ENCODE measurements around the gene ACAD10.

The ACAD10 gene

DNA sequence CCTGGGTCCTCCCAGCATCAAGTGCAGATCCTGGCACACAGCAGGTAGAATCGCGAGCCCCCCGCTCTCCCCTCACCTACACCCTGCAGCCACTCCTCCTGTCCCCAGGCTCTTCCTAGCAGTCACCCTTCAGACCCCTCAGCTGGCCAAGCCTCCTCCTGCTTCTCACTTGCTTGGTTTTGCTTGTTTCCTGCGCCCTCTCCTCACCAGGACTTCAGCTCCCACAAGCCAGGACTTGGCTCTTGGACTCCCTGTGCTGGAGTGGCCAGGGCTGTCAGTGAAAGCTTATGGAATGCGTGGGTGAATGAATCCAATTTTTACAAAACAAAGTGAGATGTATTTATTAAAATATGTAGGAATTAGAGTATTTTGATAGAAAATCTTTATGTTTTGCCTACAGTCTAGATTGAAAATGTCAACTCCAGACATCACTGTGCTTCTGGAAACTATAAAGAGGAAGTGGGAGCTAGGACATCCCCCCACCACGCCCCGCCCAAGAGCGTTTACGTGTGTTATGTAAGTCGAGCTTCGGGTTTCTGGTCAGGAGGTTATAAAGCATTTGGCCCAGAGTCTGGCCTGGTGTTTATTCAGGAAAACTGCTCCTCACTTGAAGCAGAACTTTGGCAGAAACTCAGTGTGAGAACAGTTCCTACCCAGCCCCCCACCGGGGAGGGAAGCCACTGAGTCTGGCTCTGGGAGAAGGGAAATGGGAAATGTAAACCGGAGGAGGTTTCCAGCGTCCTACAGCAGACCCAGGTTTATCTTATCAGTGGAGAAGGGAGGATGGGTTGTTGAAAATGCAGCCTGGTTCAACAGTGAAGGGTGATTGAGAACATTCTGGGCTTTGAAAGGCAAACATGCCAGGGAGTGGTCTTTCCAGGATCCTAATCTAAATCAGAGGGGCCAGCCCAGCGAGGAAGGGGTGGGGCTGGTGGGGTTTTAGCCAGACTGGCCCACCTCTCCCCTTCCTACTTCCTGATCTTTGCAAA is 89.6 kb downstream of the ACAD10 start:
- no peak for DNase-seq (ENCODE audit: extremely low read depth in 1 of 2, low read depth in 1 of 2)

DNA sequence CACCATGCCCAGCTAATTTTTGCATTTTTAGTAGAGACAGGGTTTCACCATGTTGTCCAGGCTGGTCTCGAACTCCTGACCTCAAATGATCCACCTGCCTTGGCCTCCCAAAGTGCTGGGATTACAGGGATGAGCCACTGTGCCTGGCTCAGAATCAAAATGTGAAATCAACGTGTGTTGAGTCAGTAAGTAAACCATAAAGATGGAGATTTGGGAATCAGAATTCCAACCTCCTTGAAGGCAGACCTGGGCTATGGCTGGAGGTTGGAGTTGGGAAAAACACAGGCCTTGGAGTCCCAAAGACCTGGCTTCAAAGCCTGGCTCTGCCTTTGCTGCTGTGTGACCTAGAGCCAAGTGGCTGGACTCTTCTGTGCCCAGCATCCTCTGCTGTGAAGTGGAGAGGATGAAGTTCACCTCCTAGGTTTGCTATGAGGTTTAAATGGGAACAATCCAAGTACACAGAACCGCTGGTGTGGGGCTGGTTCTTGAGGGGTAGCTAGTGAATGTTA is 91.0 kb downstream of the ACAD10 start:
- DNase-seq (ENCODE audit: extremely low read depth in 1 of 2, low read depth in 1 of 2): no peak

DNA sequence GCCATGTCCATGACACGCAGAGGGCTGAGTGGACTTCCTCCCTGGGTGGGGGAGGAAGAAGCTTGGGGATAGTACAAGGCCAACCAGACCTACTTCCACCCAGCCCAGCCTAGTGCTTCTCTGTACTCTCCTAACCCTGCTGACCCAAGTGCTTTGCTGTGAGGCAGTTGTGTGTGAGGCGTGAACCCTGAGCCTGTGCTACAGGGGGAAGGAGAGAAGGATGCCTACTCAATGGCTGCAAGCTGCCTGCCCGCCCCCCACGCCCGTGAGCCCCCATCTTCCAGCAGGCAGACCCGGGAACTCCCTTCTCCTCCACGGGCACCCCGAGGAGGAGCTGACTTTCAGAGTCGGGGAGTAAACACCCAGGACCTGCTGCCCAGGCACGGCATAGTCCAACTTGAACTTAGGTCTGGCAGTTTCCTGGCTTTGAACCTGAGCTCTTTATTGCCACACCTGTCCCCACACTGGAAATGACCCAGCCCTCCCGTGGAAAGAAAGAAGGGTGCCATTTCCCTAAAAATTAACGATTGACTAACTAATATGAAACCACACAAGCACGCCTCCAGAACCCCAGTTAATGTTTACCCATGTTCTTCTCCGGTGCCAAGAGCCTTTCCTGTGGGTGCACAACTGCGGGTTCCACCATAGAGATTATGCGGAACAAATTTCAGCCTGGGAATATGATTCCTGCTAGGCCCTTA is 91.6 kb downstream of the ACAD10 start:
- no peak for DNase-seq (ENCODE audit: extremely low read depth in 1 of 2, low read depth in 1 of 2)

DNA sequence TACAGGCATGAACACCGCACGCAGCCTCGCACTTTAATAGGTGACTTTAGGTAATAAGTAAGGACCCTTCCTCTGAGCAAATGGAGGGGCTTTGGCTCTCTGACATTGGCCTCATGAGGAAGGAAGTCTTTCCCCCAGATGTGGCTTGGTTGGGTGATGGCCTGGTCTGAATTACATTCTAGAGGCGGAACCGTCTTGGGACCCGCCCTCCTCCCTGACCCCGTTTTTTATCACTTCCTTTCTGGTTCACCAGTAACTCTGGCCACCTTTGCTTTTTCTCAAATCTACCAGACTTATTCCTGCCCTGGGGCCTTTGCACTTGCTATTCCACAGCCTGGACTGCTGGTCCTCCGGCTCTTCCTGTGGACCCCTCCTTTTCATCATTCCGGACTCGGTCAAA is 94.3 kb downstream of the ACAD10 start:
- no peak for DNase-seq (ENCODE audit: extremely low read depth in 1 of 2, low read depth in 1 of 2)

DNA sequence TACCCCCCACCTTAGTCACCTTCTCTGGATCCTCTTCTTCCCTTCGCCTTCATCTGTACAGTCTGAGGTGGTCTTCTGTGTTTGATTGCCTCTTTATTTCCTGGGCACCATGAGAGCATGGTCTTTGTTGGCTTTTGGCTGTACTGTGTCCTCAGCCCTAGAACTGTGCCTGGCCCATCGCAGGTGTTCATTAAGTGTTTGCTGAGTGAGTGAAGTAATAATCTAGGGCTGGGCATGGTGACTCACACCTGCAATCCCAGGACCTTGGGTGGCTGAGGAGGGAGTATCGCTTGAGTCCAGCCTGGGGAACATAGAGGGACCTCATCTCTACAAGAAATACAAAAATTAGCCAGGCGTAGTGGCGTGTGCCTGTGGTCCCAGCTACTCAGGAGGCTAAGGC is 94.8 kb downstream of the ACAD10 start:
- no peak for DNase-seq (ENCODE audit: extremely low read depth in 1 of 2, low read depth in 1 of 2)

DNA sequence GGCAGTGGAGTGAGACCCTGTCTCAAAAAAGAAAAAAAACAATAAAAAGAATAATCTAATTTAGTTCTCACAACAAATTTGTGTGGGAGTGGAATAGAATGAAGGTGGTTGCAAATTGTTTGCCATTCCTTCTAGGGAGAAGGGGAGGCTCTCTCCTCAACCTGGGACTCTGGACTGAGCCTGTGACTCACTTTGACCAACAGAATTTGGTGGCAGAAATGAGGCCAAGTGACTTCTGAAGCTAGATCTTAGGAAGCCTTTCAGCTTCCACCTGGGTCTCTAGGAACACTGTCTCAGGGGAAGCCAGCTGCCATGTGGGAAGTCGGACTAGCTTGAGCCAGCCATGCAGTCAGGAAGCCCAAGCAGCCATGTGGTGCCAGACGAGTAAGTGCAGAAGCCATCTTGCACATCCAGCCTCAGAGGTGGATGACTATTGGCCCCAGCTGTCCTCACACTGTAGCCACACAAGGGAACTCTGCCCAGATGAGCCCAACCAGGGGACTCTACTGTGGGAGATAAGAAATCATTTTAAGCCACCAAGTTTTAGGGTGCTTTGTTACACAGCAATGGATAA is 95.3 kb downstream of the ACAD10 start:
- DNase-seq (ENCODE audit: extremely low read depth in 1 of 2, low read depth in 1 of 2): no peak

DNA sequence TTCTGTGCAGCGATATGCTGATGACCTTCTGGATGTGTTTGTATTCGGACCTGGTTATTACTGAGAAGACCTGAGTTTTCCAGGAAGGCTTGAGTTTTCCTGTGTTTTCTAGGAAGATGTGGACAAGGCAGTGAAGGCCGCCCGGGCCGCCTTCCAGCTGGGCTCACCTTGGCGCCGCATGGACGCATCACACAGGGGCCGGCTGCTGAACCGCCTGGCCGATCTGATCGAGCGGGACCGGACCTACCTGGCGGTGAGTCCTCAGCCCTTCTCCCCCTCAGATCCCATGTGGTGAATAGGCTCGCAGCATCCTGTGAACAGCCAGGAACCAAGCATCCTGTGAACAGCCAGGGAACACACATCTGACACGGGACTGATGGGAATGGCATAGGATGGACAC is 97.2 kb downstream of the ACAD10 start:
- no peak for DNase-seq (ENCODE audit: extremely low read depth in 1 of 2, low read depth in 1 of 2)

DNA sequence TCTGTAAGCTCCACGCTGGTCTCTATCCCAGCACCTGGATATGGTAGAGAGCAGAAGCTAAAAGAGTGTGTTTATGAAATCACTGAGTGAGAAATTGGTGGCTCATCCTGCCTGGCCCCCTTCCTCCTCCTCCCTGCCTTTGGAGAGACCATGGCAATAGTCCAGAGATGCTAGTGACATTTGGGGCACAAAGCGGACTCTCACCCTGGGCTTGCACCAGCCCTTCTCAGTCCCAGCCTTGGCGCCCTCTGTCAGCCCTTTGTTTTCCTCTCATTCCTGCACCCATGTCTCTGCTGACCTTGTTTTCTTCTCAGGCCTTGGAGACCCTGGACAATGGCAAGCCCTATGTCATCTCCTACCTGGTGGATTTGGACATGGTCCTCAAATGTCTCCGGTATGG is 99.1 kb downstream of the ACAD10 start:
- DNase-seq (ENCODE audit: extremely low read depth in 1 of 2, low read depth in 1 of 2): no peak

GRCh38 chr12:111785651-111786050 is 99.8 kb downstream of the ACAD10 start:
- DNase-seq (ENCODE audit: extremely low read depth in 1 of 2, low read depth in 1 of 2): no peak

DNA sequence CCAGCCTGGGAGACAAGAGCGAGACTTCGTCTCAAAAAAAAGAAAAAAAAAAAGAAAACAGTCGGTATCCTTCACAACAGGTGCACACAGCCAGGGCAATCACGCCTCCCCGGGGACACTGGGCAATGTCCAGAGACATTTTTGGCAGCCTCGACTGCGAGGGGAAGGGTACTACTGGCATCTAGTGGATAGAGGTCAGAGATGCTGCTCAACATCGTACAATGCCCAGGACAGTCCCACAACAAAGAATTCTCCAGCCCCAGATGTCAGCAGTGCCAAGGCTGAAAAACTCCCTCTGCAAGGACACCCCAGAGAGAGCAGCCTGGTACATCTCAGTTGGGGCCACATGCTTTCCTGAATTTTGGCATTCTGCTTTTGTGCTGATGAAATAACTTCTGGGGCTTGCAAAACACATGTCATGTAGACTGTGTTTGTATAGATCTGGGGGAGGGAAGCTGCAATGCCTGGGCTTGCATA is 102.4 kb downstream of the ACAD10 start:
- DNase-seq (ENCODE audit: extremely low read depth in 1 of 2, low read depth in 1 of 2): no peak

DNA sequence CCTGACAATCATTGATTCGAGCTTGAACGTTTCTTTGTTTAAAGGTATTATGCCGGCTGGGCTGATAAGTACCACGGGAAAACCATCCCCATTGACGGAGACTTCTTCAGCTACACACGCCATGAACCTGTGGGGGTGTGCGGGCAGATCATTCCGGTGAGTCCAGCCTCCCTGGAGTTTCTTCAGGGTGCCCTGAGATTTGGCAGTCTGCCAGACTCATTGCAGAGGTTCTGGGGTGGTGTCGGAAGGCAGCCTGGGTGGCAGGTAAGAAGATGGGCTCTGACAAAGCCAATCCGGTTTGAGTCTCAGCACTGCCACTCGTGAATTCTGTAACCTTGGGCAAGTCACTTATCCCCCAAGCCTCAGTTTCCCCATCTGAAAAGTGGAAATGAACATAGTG is 103.9 kb downstream of the ACAD10 start:
- DNase-seq (ENCODE audit: extremely low read depth in 1 of 2, low read depth in 1 of 2): no peak

DNA sequence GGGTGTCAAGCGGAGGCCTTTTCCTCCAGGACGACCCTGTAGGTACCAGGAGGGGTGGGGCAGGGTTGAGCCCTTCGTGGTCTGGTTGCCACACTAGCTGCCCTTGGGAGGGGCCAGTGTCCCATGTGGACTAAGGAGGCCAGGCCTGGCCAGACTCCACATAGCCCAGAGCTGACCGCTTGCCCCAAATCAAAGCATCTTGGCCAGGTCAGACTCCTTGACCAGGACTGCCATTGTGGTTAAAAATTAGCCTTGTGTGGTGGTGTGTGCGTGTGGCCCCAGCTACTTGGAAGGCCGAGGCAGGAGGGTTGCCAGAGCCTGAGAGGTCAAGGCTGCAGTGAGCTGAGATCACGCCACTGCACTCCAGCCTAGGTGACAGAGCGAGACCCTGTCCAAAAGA is 105.7 kb downstream of the ACAD10 start:
- no peak for DNase-seq (ENCODE audit: extremely low read depth in 1 of 2, low read depth in 1 of 2)

GRCh38 chr12:111792155-111792855 is 106.5 kb downstream of the ACAD10 start:
- DNase-seq (ENCODE audit: extremely low read depth in 1 of 2, low read depth in 1 of 2): no peak

DNA sequence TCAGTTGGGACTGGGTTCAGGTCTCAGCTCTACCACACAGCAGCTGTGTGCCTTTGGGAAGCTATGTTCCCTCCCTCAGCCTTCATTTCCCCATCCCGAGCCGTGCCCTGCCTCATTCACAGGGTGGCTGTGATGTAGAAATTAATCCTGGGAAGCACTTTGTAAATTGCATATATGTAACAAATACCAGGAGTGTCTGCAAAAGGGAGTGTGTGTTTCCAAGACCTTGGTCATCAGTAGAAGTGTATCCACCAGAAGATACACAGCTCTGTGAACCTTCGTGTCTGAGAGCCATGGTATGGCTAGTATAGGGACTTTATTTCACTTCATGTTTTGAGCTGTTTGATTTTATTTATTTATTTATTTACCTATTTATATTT is 107.0 kb downstream of the ACAD10 start:
- DNase-seq (ENCODE audit: extremely low read depth in 1 of 2, low read depth in 1 of 2): no peak

- DNase-seq (ENCODE audit: extremely low read depth in 1 of 2, low read depth in 1 of 2): no peak
Observed at GRCh38 chr12:111798182-111798581, 112.3 kb downstream of the ACAD10 start.

- no peak for DNase-seq (ENCODE audit: extremely low read depth in 1 of 2, low read depth in 1 of 2)
Observed at GRCh38 chr12:111799758-111800157, 113.9 kb downstream of the ACAD10 start.

GRCh38 chr12:111803038-111803626 is 117.3 kb downstream of the ACAD10 start:
- DNase-seq (ENCODE audit: extremely low read depth in 1 of 2, low read depth in 1 of 2): no peak

DNA sequence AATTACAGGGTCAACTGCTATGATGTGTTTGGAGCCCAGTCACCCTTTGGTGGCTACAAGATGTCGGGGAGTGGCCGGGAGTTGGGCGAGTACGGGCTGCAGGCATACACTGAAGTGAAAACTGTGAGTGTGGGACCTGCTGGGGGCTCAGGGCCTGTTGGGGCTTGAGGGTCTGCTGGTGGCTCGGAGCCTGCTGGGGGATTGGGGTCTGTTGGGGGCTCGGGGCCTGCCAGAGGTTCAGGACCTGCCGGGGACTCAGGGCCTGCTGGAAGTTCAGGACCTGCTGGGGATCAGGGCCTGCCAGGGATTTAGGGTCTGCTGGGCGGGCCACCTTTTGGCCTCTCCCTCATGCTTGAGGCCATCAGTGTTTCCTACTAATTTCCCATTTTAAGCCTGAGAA is 118.0 kb downstream of the ACAD10 start:
- no peak for DNase-seq (ENCODE audit: extremely low read depth in 1 of 2, low read depth in 1 of 2)

DNA sequence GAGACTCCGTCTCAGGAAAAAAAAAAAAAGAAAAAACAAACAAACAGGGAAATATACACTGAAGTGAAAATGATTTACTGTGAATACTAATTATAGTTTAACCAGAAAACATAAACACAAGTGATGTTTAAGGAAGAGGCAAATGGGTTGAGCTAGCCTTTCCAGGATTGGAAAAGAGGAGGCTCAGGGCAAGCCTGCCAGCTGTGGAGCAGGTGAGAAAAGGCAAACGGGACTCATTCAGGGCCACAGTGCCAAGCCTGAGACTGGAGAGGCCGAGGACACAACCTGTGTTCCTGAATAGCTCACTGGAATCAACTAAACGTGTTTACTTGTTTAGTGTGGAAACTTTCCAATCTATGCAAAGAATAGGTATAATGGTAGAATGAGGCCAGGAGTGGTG is 120.5 kb downstream of the ACAD10 start:
- no peak for DNase-seq (ENCODE audit: extremely low read depth in 1 of 2, low read depth in 1 of 2)
